ENCODE results near the gene MOV10. TPM values are rescaled to one million over a fixed set of nuclear protein-coding genes. Genes with fewer than 3 reads are reported as not detected.
A peak's percentile ranks its signal among the peaks of the same experiment; 100 is the strongest.

Gene MOV10
- total and polyA plus RNA-seq, 2 of the 13 experiments (the other 11 are each of a cell fraction or from before 2014, with no cell fraction given) = 56.4 to 58.2 TPM

GRCh38 chr1:112722601-112723510, 48.4 kb downstream of the MOV10 start (continued):
- TF ChIP-seq UBTF (CRISPR knock-in tag; IDR thresholded peaks at IDR 0.05) = no peak
- TF ChIP-seq ZFY (CRISPR knock-in tag; IDR thresholded peaks at IDR 0.05) = no peak
- no peak for TF ChIP-seq CHCHD3 (CRISPR knock-in tag; IDR thresholded peaks at IDR 0.05)
- no peak for TF ChIP-seq ZNF737 (CRISPR knock-in tag; IDR thresholded peaks at IDR 0.05; ENCODE audit: borderline replicate concordance)
- no peak for TF ChIP-seq NFE2L1 (CRISPR knock-in tag; IDR thresholded peaks at IDR 0.05; ENCODE audit: borderline replicate concordance)
- no peak for TF ChIP-seq AFF4 (CRISPR knock-in tag; IDR thresholded peaks at IDR 0.05)
- no peak for TF ChIP-seq ZNF713 (CRISPR knock-in tag; IDR thresholded peaks at IDR 0.05)
- no peak for TF ChIP-seq ASH2L (IDR thresholded peaks at IDR 0.05; ENCODE audit: insufficient read length, low read depth, low read length)
- 0 out of 2 replicates have a peak, but pooled peaks have one; percentile 27 for TF ChIP-seq MAX (IDR thresholded peaks at IDR 0.05)
- no peak for TF ChIP-seq NFYC (CRISPR knock-in tag; IDR thresholded peaks at IDR 0.05)
- no peak for TF ChIP-seq EHMT2 (IDR thresholded peaks at IDR 0.05; ENCODE audit: borderline replicate concordance, low read depth, low read length)
- TF ChIP-seq MATR3 (CRISPR knock-in tag; IDR thresholded peaks at IDR 0.05) = no peak
- TF ChIP-seq IKZF1 (IDR thresholded peaks at IDR 0.05) = no peak
- no peak for TF ChIP-seq CEBPG (CRISPR knock-in tag; IDR thresholded peaks at IDR 0.05)
- 0 out of 2 replicates have a peak, but pooled peaks have one; percentile 31 for TF ChIP-seq ZNF292 (CRISPR knock-in tag; IDR thresholded peaks at IDR 0.05; ENCODE audit: borderline replicate concordance, low read depth)
- TF ChIP-seq NFE2L2 (IDR thresholded peaks at IDR 0.05; ENCODE audit: low read length) = no peak
- no peak for TF ChIP-seq ZNF24 (IDR thresholded peaks at IDR 0.05)
- no peak for TF ChIP-seq SMARCC2 (IDR thresholded peaks at IDR 0.05)
- TF ChIP-seq ZNF263 (CRISPR knock-in tag; IDR thresholded peaks at IDR 0.05) = peak; percentile 78
- TF ChIP-seq GTF3A (CRISPR knock-in tag; conservative IDR thresholded peaks at IDR 0.05) = no peak
- TF ChIP-seq ZNF414 (CRISPR knock-in tag; IDR thresholded peaks at IDR 0.05) = no peak
- TF ChIP-seq ZNF563 (CRISPR knock-in tag; IDR thresholded peaks at IDR 0.05) = no peak
